Measurements from ENCODE around the gene TLK1.
"Not testable (repeated sequence)": the region's sequence is repeated elsewhere in the genome, so short reads cannot be mapped to it uniquely, and the experiment has no call there.

TLK1 gene

DNA sequence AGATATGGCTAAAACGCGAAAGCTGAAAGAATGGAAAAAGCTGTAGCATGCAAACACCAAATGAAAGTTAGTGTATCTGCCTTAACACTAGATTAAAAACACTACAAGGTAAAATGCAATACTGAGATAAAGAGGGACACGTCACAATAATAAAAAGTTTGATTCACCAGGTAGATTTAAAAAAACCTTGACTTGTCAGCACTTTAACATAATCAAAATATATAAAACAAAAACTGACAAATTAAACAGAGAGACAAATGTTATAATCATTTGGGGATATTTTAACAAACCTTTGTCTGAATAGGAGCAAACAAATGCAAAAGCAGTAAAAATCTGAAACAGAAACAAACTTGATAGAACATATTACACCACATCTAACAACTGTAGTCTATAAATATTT lies 18.3 kb downstream of the TLK1 start:
- no peak for DNase-seq (ENCODE audit: low read depth)

DNA sequence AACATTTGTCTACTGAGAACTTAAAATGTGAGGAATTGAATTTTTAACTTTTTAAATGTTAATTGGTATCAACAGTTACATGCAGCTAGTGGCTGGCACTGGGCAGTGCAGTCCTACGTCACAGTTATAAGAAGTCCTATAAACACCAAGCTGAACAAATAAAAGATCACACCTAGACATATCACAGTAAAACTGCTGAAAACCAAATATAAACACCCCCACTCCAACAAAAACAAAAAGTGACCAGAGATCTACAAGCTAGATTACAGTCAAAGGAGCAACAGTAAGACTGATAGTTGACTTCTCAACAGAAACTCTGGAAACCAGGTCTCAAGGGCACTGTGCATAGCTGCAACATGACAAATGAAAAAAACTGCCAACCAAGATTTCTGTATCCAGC lies 19.4 kb downstream of the TLK1 start:
- no peak for DNase-seq (ENCODE audit: low read depth)

DNA sequence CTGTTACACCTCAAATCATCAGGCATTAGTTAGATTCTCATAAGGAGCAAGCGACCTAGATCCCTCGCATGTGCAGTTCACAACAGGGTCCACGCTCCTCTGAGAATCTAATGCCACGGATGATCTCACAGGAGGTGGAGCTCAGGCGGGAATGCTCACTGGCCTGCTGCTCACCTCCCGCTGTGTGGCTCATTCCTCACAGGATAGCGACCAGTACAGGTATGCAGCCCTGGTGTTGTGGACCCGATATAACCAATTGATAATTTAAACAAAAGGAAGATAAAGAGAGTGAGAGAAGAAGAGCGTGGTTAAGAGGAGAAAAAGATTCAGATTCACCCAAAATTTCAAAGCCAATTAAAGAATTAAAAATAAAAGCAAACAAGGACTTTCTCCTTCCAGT lies 20.8 kb downstream of the TLK1 start:
- no peak for DNase-seq (ENCODE audit: low read depth)

- no peak for DNase-seq (ENCODE audit: low read depth)
These were observed 24.7 kb downstream of the TLK1 start for GRCh38 chr2:171136024-171136423.

- no peak for DNase-seq (ENCODE audit: low read depth)
These were observed 26.0 kb downstream of the TLK1 start for GRCh38 chr2:171134624-171135230.

DNA sequence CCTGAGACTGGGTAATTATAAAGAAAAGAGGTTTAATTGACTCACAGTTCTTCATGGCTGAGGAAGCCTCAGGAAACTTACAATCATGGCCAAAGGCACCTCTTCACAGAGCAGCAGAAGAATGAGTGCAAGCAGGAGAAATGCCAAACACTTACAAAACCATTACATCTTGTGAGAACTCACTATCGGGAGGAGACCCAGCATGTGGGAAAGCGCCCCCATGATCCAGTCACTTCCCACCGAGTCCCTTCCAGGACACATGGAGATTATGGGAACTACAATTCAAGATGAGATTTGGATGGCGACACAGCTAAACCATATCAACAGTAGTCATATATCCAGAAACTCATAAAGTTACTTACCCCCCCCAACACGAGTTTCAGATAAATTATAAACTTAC lies 28.6 kb downstream of the TLK1 start:
- no peak for DNase-seq (ENCODE audit: low read depth)

GRCh38 chr2:171128461-171128860 lies 32.2 kb downstream of the TLK1 start:
- no peak for DNase-seq (ENCODE audit: low read depth)

DNA sequence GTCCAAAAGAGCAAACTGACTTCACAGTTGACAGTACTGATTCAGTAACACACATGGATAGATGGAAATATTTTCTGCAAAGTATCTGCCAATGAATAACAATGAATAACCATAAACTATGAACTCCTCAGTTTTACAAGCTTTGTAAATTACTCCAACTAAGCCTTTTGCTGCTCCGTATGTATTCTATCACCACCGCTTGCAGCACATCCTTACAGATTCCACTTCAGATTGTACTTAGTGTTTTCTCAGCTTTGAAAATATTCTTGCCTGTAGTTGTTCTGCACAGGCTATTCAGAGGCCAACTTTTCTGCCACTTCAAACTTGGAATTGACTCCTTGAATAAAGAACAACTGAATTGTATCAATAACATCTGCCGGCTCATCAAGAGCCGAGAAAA lies 36.2 kb downstream of the TLK1 start:
- DNase-seq (ENCODE audit: low read depth), result no peak

DNA sequence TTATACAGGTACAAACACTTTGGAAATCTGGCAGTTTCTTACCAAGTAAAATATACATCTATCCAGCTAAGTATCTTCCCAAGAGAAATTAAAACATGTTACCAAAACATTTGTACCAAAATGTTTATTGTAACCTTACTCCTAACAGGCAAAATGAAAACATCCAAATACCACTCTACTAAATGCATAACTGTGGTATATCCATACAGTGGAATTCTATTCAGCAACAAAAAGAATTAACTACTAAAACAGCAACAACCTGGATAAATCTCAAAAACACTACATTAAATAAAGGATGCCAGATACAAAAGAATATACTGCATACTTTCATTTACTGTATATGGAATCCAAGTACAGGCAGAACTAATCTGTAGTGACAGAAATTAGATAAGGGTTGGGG lies 51.1 kb downstream of the TLK1 start:
- DNase-seq (ENCODE audit: low read depth), result no peak

- no peak for DNase-seq (ENCODE audit: low read depth)
These were observed 51.7 kb downstream of the TLK1 start for GRCh38 chr2:171109020-171109419.

DNA sequence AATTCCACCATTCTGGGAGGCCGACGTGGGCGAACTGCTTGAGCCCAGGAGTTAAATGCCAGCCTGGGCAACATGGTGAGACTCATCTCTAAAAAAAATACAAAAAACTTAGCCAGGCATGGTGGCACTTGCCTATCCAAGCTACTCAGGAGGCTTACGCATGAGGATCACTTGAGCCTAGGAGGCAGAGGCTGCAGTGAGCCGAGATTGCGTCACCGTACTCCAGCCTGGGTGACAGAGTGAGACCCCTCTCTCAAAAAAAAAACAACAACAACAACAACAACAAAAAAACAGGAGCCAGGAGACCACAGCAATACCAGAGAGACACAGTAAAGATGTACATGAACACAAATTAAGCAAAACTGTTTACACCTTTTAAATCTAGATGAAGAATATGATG lies 52.9 kb downstream of the TLK1 start:
- DNase-seq (ENCODE audit: low read depth), result no peak

DNA sequence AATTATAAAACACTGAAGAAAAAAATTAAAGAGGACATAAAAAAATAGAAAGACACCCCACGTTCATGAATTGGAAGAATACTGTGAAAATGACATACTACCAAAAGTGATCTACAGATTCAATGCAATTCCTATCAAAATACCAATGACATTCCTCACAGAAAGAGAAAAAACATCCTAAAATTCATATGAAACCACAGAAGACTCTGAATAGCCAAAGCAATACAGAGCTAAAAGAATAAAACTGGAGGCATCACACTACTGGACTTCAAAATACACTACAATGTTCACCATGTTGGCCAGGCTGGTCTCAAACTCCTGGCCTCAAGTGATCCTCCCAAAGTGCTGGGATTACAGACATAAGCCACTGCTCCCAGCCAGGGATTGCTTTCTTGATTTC lies 56.3 kb downstream of the TLK1 start:
- DNase-seq (ENCODE audit: low read depth), result no peak

- DNase-seq (ENCODE audit: low read depth), result no peak
These were observed 57.9 kb downstream of the TLK1 start for GRCh38 chr2:171102802-171103201.

GRCh38 chr2:171100370-171100769 lies 60.3 kb downstream of the TLK1 start:
- DNase-seq (ENCODE audit: low read depth), result no peak

GRCh38 chr2:171098607-171099006 lies 62.1 kb downstream of the TLK1 start:
- no peak for DNase-seq (ENCODE audit: low read depth)

- DNase-seq (ENCODE audit: low read depth), result no peak
These were observed 65.6 kb downstream of the TLK1 start for GRCh38 chr2:171095014-171095582.

GRCh38 chr2:171091517-171091916 lies 69.2 kb downstream of the TLK1 start:
- not testable (repeated sequence) for DNase-seq (ENCODE audit: low read depth)

GRCh38 chr2:171089489-171089888 lies 71.2 kb downstream of the TLK1 start:
- DNase-seq (ENCODE audit: low read depth), result no peak

GRCh38 chr2:171088057-171088834 lies 72.4 kb downstream of the TLK1 start:
- DNase-seq (ENCODE audit: low read depth), result no peak

DNA sequence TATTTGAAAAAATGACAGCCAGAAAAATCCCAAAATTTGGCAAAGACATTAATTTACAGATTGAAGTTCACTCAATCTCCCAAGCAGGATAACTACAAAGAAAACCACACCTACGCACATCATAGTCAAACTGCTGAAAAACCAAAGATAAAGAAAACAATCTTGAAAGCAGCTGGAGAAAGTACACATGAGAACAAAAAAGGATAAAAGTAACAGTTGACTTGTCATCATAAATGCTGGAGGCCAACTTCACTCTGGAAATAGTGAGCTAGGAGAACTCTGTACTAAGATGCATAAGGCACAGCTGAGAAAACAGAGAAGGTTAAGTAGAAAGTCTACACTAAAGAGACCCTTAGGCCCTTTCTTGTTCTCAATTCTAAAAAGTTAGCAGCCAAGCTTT lies 73.1 kb downstream of the TLK1 start:
- no peak for DNase-seq (ENCODE audit: low read depth)

DNA sequence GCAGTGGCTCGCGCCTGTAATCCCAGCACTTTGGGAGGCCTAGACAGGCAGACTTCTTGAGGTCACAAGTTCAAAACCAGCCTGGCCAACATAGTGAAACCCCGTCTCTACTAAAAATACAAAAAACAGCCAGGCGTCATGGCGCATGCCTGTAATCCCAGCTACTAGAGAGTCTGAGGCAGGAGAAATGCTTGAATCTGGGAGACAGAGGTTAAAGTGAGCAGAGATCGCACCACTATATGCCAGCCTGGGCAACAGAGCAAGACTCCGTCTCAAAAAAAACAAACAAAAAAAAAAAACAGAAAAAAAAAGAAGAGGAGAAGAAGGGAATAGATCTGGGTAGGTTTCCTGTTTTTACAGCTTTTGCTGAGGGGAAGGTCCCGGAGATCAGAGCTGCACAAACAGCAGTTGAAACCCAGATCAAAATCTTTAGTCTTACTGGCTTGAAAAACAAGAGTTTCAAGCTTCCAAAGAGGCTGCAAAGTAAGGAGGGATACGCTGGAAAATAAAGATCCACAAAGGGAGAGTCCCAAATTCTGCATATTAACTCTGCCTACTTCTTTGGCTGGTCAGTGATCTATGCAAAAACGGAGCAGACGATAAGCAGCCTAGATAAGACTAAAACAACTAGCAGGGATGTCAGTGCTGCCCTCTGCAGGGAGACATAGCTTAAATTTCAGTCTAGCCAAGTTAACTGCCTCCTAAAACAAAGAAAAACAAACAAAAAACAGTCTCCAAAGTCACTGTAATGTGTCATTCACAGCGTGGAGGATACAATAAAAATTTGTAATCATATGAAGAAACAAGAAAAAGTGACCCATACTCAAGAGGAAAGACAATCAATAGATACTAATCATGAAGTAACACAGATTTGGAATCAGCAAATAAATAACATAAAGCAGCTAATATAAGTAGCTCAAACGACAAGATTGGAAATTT lies 74.1 kb downstream of the TLK1 start:
- DNase-seq (ENCODE audit: low read depth), result peak; percentile 67

- no peak for DNase-seq (ENCODE audit: low read depth)
These were observed 76.6 kb downstream of the TLK1 start for GRCh38 chr2:171084128-171084527.

- no peak for DNase-seq (ENCODE audit: low read depth)
These were observed 77.2 kb downstream of the TLK1 start for GRCh38 chr2:171083451-171083850.
